ENCODE measurements around the gene RNF19B. TPM values are rescaled to one million over a fixed set of nuclear protein-coding genes. Genes with fewer than 3 reads are reported as not detected.

RNF19B gene
- total RNA-seq, 1 experiment from 2014 or later, result 14.9 TPM

GRCh38 chr1:32896451-32896850 lies 68.2 kb downstream of the RNF19B start:
- in situ Hi-C loops (cut with HindIII; ENCODE audit: low pct_unique_long_range_greater_than_20kb, low sequenced_read_pairs), result no loop called here
- no peak for DNase-seq (ENCODE audit: low read depth)

GRCh38 chr1:32895325-32896215 lies 69.0 kb downstream of the RNF19B start:
- in situ Hi-C loops (cut with HindIII; ENCODE audit: low pct_unique_long_range_greater_than_20kb, low sequenced_read_pairs), result no loop called here
- DNase-seq (ENCODE audit: low read depth), result no peak

- in situ Hi-C loops (cut with HindIII; ENCODE audit: low pct_unique_long_range_greater_than_20kb, low sequenced_read_pairs), result no loop called here
- no peak for DNase-seq (ENCODE audit: low read depth)
Measured at GRCh38 chr1:32894681-32895080, 69.9 kb downstream of the RNF19B start.

- no peak for DNase-seq (ENCODE audit: low read depth)
- in situ Hi-C loops (cut with HindIII; ENCODE audit: low pct_unique_long_range_greater_than_20kb, low sequenced_read_pairs), result no loop called here
Measured at GRCh38 chr1:32894019-32894600, 70.5 kb downstream of the RNF19B start.

- in situ Hi-C loops (cut with HindIII; ENCODE audit: low pct_unique_long_range_greater_than_20kb, low sequenced_read_pairs), result no loop called here
- DNase-seq (ENCODE audit: low read depth), result peak; percentile 42
Measured at GRCh38 chr1:32893198-32894018, 71.2 kb downstream of the RNF19B start.

- DNase-seq (ENCODE audit: low read depth), result no peak
- in situ Hi-C loops (cut with HindIII; ENCODE audit: low pct_unique_long_range_greater_than_20kb, low sequenced_read_pairs), result no loop called here
Measured at GRCh38 chr1:32892368-32893197, 72.0 kb downstream of the RNF19B start.

GRCh38 chr1:32891630-32892029 lies 73.0 kb downstream of the RNF19B start:
- DNase-seq (ENCODE audit: low read depth), result no peak
- in situ Hi-C loops (cut with HindIII; ENCODE audit: low pct_unique_long_range_greater_than_20kb, low sequenced_read_pairs), result no loop called here

GRCh38 chr1:32891241-32891570 lies 73.4 kb downstream of the RNF19B start:
- in situ Hi-C loops (cut with HindIII; ENCODE audit: low pct_unique_long_range_greater_than_20kb, low sequenced_read_pairs), result no loop called here
- no peak for DNase-seq (ENCODE audit: low read depth)

- in situ Hi-C loops (cut with HindIII; ENCODE audit: low pct_unique_long_range_greater_than_20kb, low sequenced_read_pairs), result no loop called here
- no peak for DNase-seq (ENCODE audit: low read depth)
Measured at GRCh38 chr1:32890516-32891240, 73.9 kb downstream of the RNF19B start.

GRCh38 chr1:32889731-32890278 lies 74.8 kb downstream of the RNF19B start:
- in situ Hi-C loops (cut with HindIII; ENCODE audit: low pct_unique_long_range_greater_than_20kb, low sequenced_read_pairs), result no loop called here
- no peak for DNase-seq (ENCODE audit: low read depth)

- no peak for DNase-seq (ENCODE audit: low read depth)
- in situ Hi-C loops (cut with HindIII; ENCODE audit: low pct_unique_long_range_greater_than_20kb, low sequenced_read_pairs), result no loop called here
Measured at GRCh38 chr1:32888677-32889420, 75.8 kb downstream of the RNF19B start.

- in situ Hi-C loops (cut with HindIII; ENCODE audit: low pct_unique_long_range_greater_than_20kb, low sequenced_read_pairs), result no loop called here
- no peak for DNase-seq (ENCODE audit: low read depth)
Measured at GRCh38 chr1:32888134-32888533, 76.5 kb downstream of the RNF19B start.

GRCh38 chr1:32887623-32888022 lies 77.0 kb downstream of the RNF19B start:
- in situ Hi-C loops (cut with HindIII; ENCODE audit: low pct_unique_long_range_greater_than_20kb, low sequenced_read_pairs), result no loop called here

GRCh38 chr1:32886828-32887414 lies 77.7 kb downstream of the RNF19B start:
- in situ Hi-C loops (cut with HindIII; ENCODE audit: low pct_unique_long_range_greater_than_20kb, low sequenced_read_pairs), result no loop called here
- no peak for DNase-seq (ENCODE audit: low read depth)

More at GRCh38 chr1:32887623-32888022, 77.0 kb downstream of the RNF19B start:
- no peak for DNase-seq (ENCODE audit: low read depth)

Data from Caki2 (cell line).